Right lobe of liver (tissue), 4 donors: ENCODE results near the gene TRAPPC2.

Experiments used
- CTCF ChIP-seq, 4 donors: fragments of 200-600 bp in 3 of 4; fragments of 450-650 bp in 1 of 4; IDR thresholded peaks; one replicate each; pipeline versions ENCODE4 v1.5.1 to v1.8.0; 2016 to 2022; ENCODE audit warnings: antibody characterized with exemption in 4 of 4, mild to moderate bottlenecking in 2 of 4
- POLR2A ChIP-seq: fragments of 450-650 bp; IDR thresholded peaks from one replicate; pipeline ENCODE4 v1.6.1; 2017; ENCODE audit warnings: antibody characterized with exemption, mild to moderate bottlenecking
- donor health status: DM: no; HTN: no; CAD: no.
- donor health status: DM: no; HTN: no; CAD: no.
- donor health status: DM: no; HTN: yes; CAD: no.

- TF ChIP-seq CTCF (IDR thresholded peaks at IDR 0.05) (no peak), POLR2A (no peak)
Observed at GRCh38 chrX:13756381-13756780, 22.0 kb upstream of the TRAPPC2 start.
